T-helper 1 cell treated with Interleukin-12 subunit alpha and Interleukin-12 subunit beta and Interleukin-4 antibody, amounts not matched to agents 30 μg/mL and 1 μg/mL, for 36 hours (primary cell): ENCODE data around the gene GUCY1B1.

Source experiments
- H3K27ac Mint-ChIP-seq: one replicate; pipeline ENCODE4 v1.8.0; 2021; ENCODE audit warnings: mild to moderate bottlenecking, mixed read lengths
- H3K27me3 Mint-ChIP-seq: one replicate; pipeline ENCODE4 v1.8.0; 2021; ENCODE audit warnings: low read depth, mixed read lengths
- H3K36me3 Mint-ChIP-seq: one replicate; pipeline ENCODE4 v1.8.0; 2021; ENCODE audit warnings: low read depth, mixed read lengths
- H3K4me1 Mint-ChIP-seq: one replicate; pipeline ENCODE4 v1.8.0; 2021; ENCODE audit warnings: low read depth, mixed read lengths
- H3K4me3 Mint-ChIP-seq: one replicate; pipeline ENCODE4 v1.8.0; 2021; ENCODE audit warnings: mild to moderate bottlenecking, moderate library complexity, mixed read lengths
- H3K9me3 Mint-ChIP-seq: one replicate; pipeline ENCODE4 v1.8.0; 2021; ENCODE audit warnings: mixed read lengths

GUCY1B1 gene

GRCh38 chr4:155748039-155748438 lies 10.8 kb upstream of the GUCY1B1 start:
- Mint-ChIP-seq H3K36me3 (no peaks in the 10 kb centered on the region), H3K4me3 (no peak overlapping the region), H3K9me3 (no peaks in the 10 kb centered on the region), H3K27ac (no peak overlapping the region), H3K27me3 (no peaks in the 10 kb centered on the region), H3K4me1 (no peaks in the 10 kb centered on the region)

- Mint-ChIP-seq H3K4me1 (no peaks in the 10 kb centered on the region), H3K9me3 (no peaks in the 10 kb centered on the region), H3K4me3 (no peak overlapping the region), H3K27me3 (no peaks in the 10 kb centered on the region), H3K36me3 (no peaks in the 10 kb centered on the region), H3K27ac (no peak overlapping the region)
These were observed 9.8 kb upstream of the GUCY1B1 start for GRCh38 chr4:155749041-155749440.

DNA sequence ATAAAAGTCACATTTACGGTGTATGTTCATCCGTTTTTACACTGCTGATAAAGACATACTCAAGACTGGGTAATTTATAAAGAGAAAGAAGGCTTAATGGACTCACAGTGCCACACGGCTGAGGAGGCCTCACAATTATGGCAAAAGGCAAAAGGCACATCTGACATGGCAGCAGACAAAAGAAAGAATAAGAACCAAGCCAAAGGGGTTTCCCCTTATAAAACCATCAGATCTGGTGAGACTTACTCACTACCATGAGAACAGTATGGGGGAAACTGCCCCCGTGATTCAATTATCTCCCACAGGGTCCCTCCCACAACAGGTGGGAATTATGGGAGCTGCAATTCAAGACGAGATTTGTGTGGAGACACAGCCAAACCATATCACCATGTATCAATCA lies 7.3 kb upstream of the GUCY1B1 start:
- Mint-ChIP-seq H3K4me3 (no peak overlapping the region), H3K4me1 (no peaks in the 10 kb centered on the region), H3K27me3 (no peaks in the 10 kb centered on the region), H3K36me3 (no peaks in the 10 kb centered on the region), H3K27ac (no peak overlapping the region), H3K9me3 (no peaks in the 10 kb centered on the region)

- peaks cover 25% of the 10 kb centered on the region for H3K27me3 Mint-ChIP-seq
- H3K27ac Mint-ChIP-seq: no peak overlapping the region
- H3K4me3 Mint-ChIP-seq: no peak overlapping the region
- peaks cover 2% of the 10 kb centered on the region for H3K4me1 Mint-ChIP-seq
- no peaks in the 10 kb centered on the region for H3K9me3 Mint-ChIP-seq
- H3K36me3 Mint-ChIP-seq: no peaks in the 10 kb centered on the region
These were observed 1.0 kb upstream of the GUCY1B1 start for GRCh38 chr4:155757745-155758265.

- H3K27me3 Mint-ChIP-seq: peaks cover 30% of the 10 kb centered on the region
- no peaks in the 10 kb centered on the region for H3K9me3 Mint-ChIP-seq
- H3K4me1 Mint-ChIP-seq: peaks cover 2% of the 10 kb centered on the region
- no peaks in the 10 kb centered on the region for H3K36me3 Mint-ChIP-seq
- no peak overlapping the region for H3K27ac Mint-ChIP-seq
- H3K4me3 Mint-ChIP-seq: no peak overlapping the region
These were observed 791 bp downstream of the GUCY1B1 start for GRCh38 chr4:155759372-155760252.

- H3K27ac Mint-ChIP-seq: no peak overlapping the region
- no peaks in the 10 kb centered on the region for H3K36me3 Mint-ChIP-seq
- peaks cover 30% of the 10 kb centered on the region for H3K27me3 Mint-ChIP-seq
- H3K9me3 Mint-ChIP-seq: no peaks in the 10 kb centered on the region
- H3K4me3 Mint-ChIP-seq: no peak overlapping the region
- peaks cover 2% of the 10 kb centered on the region for H3K4me1 Mint-ChIP-seq
These were observed 2.2 kb downstream of the GUCY1B1 start for GRCh38 chr4:155761047-155761446.

DNA sequence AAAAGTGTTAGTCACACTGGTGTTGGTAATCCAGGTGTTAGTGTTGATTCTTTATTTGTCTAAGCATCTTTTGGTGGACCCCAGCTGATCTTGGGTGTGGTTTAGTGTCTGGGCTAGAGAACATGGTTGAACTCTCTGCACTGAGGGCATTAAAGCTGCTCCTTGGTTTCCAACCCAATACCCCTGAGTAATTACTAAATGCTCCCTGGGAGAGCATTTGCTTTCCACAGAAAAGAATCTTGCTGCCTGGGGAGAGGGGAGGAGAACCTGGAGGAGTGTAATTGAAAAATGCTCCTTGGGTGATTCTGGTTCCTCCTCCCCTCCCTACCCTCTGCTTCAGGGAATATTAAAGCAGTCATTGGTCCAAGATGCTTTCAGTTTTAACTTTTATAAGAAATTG lies 3.1 kb downstream of the GUCY1B1 start:
- Mint-ChIP-seq H3K9me3 (no peaks in the 10 kb centered on the region), H3K36me3 (no peaks in the 10 kb centered on the region), H3K4me3 (no peak overlapping the region), H3K4me1 (peaks cover 2% of the 10 kb centered on the region), H3K27me3 (peaks cover 27% of the 10 kb centered on the region), H3K27ac (no peak overlapping the region)

GRCh38 chr4:155762334-155762733 lies 3.5 kb downstream of the GUCY1B1 start:
- Mint-ChIP-seq H3K27me3 (peaks cover 26% of the 10 kb centered on the region), H3K9me3 (no peaks in the 10 kb centered on the region), H3K36me3 (no peaks in the 10 kb centered on the region), H3K27ac (no peak overlapping the region), H3K4me1 (peaks cover 2% of the 10 kb centered on the region), H3K4me3 (no peak overlapping the region)

DNA sequence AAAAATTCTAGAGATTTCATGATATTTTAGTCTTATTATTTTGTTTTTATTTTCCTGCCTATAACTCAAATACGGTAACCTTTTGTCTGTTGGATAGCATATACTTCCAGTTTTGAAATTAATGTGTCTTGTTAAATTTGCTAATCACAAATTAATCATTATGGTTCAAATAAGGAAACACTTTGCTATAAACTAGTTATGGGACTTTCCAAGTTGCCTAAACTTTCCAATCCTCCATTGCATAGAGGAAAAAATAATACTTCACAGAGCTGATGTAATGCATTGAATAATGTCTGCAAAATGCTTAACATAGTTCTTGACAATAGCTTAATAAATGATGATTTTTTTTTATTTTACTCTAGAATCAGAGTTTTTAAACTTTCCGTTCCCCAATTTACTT lies 4.7 kb downstream of the GUCY1B1 start:
- peaks cover 2% of the 10 kb centered on the region for H3K4me1 Mint-ChIP-seq
- no peak overlapping the region for H3K27ac Mint-ChIP-seq
- H3K9me3 Mint-ChIP-seq: no peaks in the 10 kb centered on the region
- H3K27me3 Mint-ChIP-seq: peaks cover 17% of the 10 kb centered on the region
- H3K36me3 Mint-ChIP-seq: no peaks in the 10 kb centered on the region
- no peak overlapping the region for H3K4me3 Mint-ChIP-seq

- no peak overlapping the region for H3K27ac Mint-ChIP-seq
- peaks cover 18% of the 10 kb centered on the region for H3K27me3 Mint-ChIP-seq
- H3K4me1 Mint-ChIP-seq: no peaks in the 10 kb centered on the region
- H3K36me3 Mint-ChIP-seq: no peaks in the 10 kb centered on the region
- H3K4me3 Mint-ChIP-seq: no peak overlapping the region
- H3K9me3 Mint-ChIP-seq: no peaks in the 10 kb centered on the region
These were observed 6.3 kb downstream of the GUCY1B1 start for GRCh38 chr4:155765149-155765548.

DNA sequence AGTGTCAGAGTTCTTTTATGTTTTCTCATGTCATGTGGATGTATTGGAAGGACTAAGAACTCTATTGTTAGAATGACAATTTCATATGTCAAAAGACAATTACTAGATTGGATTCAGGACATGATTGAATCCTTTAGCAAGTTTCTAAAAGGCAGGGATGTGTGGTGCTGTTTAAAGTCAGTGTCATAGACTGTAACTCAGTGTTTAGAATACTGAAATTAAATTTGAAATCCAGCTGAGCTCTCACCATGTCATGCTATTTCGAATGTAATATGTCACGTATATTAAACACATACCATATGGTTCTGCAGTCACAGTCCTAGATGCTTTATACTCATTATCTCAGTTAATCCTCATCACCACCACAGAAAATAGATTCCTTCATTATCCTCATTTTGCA lies 7.8 kb downstream of the GUCY1B1 start:
- H3K9me3 Mint-ChIP-seq: no peaks in the 10 kb centered on the region
- H3K27ac Mint-ChIP-seq: no peak overlapping the region
- H3K4me1 Mint-ChIP-seq: no peaks in the 10 kb centered on the region
- peaks cover 10% of the 10 kb centered on the region for H3K27me3 Mint-ChIP-seq
- H3K36me3 Mint-ChIP-seq: no peaks in the 10 kb centered on the region
- H3K4me3 Mint-ChIP-seq: no peak overlapping the region

DNA sequence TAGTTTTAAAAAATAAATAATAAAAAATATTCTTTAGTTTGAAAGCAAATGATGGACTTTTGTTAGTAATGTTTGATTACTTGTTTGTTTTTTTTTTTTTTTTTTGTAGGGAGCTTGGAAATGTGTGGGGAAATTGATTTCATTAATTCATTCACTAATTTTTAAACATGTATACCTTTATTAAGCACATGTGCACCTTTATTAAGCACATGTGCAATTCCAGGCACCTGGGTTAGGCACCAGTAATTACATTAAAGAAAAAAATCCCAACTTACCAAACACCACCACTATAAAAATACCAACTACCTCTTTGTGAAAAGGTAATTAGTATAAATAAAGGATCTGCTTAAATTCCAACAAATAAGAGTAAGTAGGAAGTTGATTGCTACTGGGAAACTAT lies 9.5 kb downstream of the GUCY1B1 start:
- H3K27me3 Mint-ChIP-seq: peaks cover 4% of the 10 kb centered on the region
- no peaks in the 10 kb centered on the region for H3K36me3 Mint-ChIP-seq
- no peaks in the 10 kb centered on the region for H3K4me1 Mint-ChIP-seq

GRCh38 chr4:155769090-155769489 lies 10.3 kb downstream of the GUCY1B1 start:
- Mint-ChIP-seq H3K4me3 (no peak overlapping the region), H3K9me3 (no peaks in the 10 kb centered on the region), H3K36me3 (no peaks in the 10 kb centered on the region), H3K4me1 (no peaks in the 10 kb centered on the region), H3K27ac (no peak overlapping the region), H3K27me3 (peaks cover 4% of the 10 kb centered on the region)

More for the DNA sequence above, 9.5 kb downstream of the GUCY1B1 start:
- H3K27ac Mint-ChIP-seq: no peak overlapping the region
- H3K9me3 Mint-ChIP-seq: no peaks in the 10 kb centered on the region
- H3K4me3 Mint-ChIP-seq: no peak overlapping the region

DNA sequence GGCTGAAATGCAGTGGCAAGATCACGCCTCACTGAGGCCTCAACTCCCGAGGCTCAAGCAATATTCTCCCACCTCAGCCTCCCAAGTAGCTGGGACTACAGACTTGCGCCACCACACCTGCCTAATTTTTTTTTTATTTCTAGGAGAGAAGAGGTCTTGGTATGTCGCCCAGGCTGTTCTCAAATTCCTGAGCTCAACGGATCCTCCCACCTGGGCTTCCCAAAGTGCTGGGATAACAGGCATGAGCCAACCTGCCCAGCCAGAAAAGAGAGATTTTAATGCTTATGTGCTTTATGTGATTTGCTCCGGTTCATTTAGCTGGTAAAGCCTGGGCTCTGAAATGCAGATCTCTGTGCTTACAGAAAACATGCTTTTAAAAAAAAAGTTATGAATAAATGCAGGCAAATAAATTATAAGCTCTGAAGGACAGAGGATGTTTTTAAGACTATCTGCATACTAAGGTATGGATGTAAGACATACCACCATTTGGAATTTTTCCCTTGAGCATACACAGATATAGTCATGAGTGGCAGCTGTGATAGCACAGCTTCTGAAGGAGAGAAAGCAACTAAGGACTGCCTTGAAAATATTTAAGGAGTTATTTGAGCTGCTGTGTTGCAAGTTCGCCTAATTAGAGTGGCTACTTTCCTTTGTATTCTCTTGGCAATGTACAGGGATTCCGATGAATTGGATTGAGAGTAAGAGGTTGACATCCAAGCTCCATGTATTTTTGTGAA lies 13.8 kb downstream of the GUCY1B1 start:
- Mint-ChIP-seq H3K4me3 (no peak overlapping the region), H3K27ac (no peak overlapping the region), H3K9me3 (no peaks in the 10 kb centered on the region), H3K27me3 (peaks cover 4% of the 10 kb centered on the region), H3K36me3 (no peaks in the 10 kb centered on the region), H3K4me1 (no peaks in the 10 kb centered on the region)
